ENCODE results near the gene CTSZ. TPM values are rescaled to one million over a fixed set of nuclear protein-coding genes. Genes with fewer than 3 reads are reported as not detected.
"Not testable (repeated sequence)": the region's sequence is repeated elsewhere in the genome, so short reads cannot be mapped to it uniquely, and the experiment has no call there.

Gene CTSZ
- total RNA-seq, 2 donors from 2014 or later, result 55.9 to 76.6 TPM

DNA sequence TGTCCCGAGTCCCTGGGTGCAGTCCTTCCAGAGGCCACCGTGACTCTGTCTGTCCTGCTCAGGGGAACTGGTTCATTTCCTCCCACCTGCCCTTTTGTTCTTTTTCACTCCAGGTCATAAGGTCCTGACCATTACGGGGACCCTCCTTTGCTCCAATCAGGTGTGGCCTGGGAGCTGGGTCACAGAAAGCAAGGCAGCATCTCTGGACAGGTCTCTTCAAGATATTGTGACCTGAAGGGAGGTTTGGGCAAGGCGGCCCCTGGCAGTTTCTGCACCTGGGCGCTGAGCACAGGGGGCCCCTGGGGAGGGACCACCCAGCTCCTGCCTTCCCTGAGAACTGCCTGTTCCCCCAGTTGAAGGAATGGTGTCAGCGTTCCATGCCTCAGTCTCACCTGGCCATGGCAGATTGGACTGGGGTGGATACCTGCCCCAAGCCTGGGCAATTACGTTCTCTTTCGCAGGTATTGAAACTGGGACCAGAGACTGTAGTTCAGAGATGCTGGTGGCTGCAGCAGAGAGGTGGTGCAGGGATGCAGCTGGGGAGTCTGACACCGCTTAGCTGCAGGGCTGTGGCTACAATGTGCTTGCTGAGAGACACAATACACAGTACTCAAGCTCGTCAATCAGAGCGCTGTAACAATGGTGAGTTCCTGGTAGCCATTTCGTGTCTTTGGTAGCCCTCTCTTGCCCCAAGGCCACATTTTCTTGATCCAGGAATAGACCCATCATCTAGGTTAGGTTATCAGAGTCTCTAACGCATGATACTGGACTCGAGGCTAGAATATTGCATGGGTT lies 41.6 kb downstream of the CTSZ start:
- no peak overlapping the region for H3K27ac Mint-ChIP-seq

DNA sequence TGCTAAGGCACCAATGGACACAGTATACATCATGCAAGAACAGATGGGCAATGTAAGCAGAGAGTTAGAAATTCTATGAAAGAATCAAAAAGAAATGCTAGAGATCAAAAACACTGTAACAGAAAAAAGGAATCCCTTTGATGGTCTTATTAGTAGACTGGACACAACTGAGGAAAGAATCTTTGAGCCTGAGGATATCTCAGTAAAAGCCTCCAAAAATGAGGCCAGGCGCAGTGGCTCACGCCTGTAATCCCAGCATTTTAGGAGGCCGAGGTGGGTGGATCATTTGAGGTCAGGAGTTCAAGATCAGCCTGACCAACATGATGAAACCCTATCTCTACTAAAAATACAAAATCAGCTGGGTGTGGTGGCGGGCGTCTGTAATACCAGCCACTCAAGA lies 43.1 kb downstream of the CTSZ start:
- not testable (repeated sequence) for DNase-seq; H3K4me1 ChIP-seq (ENCODE audit: control insufficient read depth, insufficient read depth, low read length); H3K9ac ChIP-seq (ENCODE audit: extremely low read depth, low read length, poor library complexity, severe bottlenecking); H3K4me3 Mint-ChIP-seq; H3K27ac ChIP-seq (ENCODE audit: low read depth, low read length); H3K9me3 Mint-ChIP-seq; H3K27me3 ChIP-seq (ENCODE audit: control insufficient read depth, insufficient read depth, low read length, poor library complexity, severe bottlenecking); H3K4me1 Mint-ChIP-seq; H3K27ac Mint-ChIP-seq; H3K4me3 ChIP-seq (ENCODE audit: low read length); H3K36me3 ChIP-seq (ENCODE audit: control insufficient read depth, insufficient read depth, low read length); H3K36me3 Mint-ChIP-seq (ENCODE audit: low read depth); H3K27me3 Mint-ChIP-seq (ENCODE audit: insufficient read depth); H3K9me3 ChIP-seq (ENCODE audit: control insufficient read depth, low read length)
- 98% methylated on average over 5 of the region's 5 CpGs; no CpG with 5 or more reads in 1 of the 2 experiments for WGBS, 2 experiments (ENCODE audit: insufficient coverage in 1 of 2, insufficient read length in 1 of 2)

More for the DNA sequence above, 41.6 kb downstream of the CTSZ start:
- H3K27ac ChIP-seq (ENCODE audit: low read depth, low read length), result no peak overlapping the region
- Mint-ChIP-seq H3K4me1 (no peaks in the 10 kb centered on the region), H3K4me3 (no peak overlapping the region), H3K36me3 (ENCODE audit: low read depth) (no peaks in the 10 kb centered on the region), H3K27me3 (ENCODE audit: insufficient read depth) (peaks cover 2% of the 10 kb centered on the region), H3K9me3 (peaks cover 7% of the 10 kb centered on the region)
- TF ChIP-seq, protein P1, sequence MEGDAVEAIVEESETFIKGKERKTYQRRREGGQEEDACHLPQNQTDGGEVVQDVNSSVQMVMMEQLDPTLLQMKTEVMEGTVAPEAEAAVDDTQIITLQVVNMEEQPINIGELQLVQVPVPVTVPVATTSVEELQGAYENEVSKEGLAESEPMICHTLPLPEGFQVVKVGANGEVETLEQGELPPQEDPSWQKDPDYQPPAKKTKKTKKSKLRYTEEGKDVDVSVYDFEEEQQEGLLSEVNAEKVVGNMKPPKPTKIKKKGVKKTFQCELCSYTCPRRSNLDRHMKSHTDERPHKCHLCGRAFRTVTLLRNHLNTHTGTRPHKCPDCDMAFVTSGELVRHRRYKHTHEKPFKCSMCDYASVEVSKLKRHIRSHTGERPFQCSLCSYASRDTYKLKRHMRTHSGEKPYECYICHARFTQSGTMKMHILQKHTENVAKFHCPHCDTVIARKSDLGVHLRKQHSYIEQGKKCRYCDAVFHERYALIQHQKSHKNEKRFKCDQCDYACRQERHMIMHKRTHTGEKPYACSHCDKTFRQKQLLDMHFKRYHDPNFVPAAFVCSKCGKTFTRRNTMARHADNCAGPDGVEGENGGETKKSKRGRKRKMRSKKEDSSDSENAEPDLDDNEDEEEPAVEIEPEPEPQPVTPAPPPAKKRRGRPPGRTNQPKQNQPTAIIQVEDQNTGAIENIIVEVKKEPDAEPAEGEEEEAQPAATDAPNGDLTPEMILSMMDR (conservative IDR thresholded peaks at IDR 0.05), result no peak
- 74 to 84% methylated on average over 12 to 14 of the region's 14 CpGs for WGBS, 2 experiments (ENCODE audit: insufficient coverage in 1 of 2, insufficient read length in 1 of 2)
- no peaks in the 10 kb centered on the region for H3K4me1 ChIP-seq (ENCODE audit: control insufficient read depth, insufficient read depth, low read length)
- peaks cover 7% of the 10 kb centered on the region for H3K9me3 ChIP-seq (ENCODE audit: control insufficient read depth, low read length)
- no peak overlapping the region for H3K4me3 ChIP-seq (ENCODE audit: low read length)
- no peaks in the 10 kb centered on the region for H3K27me3 ChIP-seq (ENCODE audit: control insufficient read depth, insufficient read depth, low read length, poor library complexity, severe bottlenecking)
- no peaks in the 10 kb centered on the region for H3K36me3 ChIP-seq (ENCODE audit: control insufficient read depth, insufficient read depth, low read length)
- DNase-seq, result no peak
- no peak overlapping the region for H3K9ac ChIP-seq (ENCODE audit: extremely low read depth, low read length, poor library complexity, severe bottlenecking)

DNA sequence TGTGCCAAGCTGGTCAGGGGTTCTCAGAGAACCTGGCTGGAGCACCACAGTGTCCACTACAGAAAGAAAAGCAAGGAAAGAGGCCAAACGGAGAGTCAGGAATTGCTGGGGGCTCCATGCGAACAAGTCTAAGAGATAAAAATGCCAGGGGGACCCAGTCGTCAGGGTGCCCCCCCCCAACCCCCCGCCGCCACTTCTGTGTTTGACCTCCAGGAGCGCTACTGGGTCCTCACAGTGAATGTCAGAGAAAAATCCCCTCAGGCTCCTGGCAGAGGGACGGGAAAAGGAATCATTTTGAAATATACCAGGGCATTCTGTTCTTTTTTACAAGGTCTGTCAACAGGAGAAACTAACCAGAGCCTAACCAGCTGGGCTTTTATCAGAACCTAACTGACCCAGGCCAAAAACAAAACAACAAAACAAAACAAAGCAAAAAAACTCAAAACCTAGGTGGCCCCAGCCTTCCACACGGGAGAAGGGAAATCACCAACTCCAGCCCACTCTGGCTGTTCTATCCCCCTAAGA lies 43.9 kb downstream of the CTSZ start:
- peak; percentile 60 for DNase-seq
- TF ChIP-seq, protein P1 (conservative IDR thresholded peaks at IDR 0.05), result peak; percentile 66
- H3K36me3 ChIP-seq (ENCODE audit: control insufficient read depth, insufficient read depth, low read length), result no peaks in the 10 kb centered on the region
- no peak overlapping the region for H3K27ac ChIP-seq (ENCODE audit: low read depth, low read length)
- H3K9ac ChIP-seq (ENCODE audit: extremely low read depth, low read length, poor library complexity, severe bottlenecking), result no peak overlapping the region
- H3K27me3 ChIP-seq (ENCODE audit: control insufficient read depth, insufficient read depth, low read length, poor library complexity, severe bottlenecking), result no peaks in the 10 kb centered on the region
- Mint-ChIP-seq H3K27ac (no peak overlapping the region), H3K4me3 (no peak overlapping the region), H3K9me3 (no peaks in the 10 kb centered on the region), H3K27me3 (ENCODE audit: insufficient read depth) (peaks cover 2% of the 10 kb centered on the region), H3K36me3 (ENCODE audit: low read depth) (no peaks in the 10 kb centered on the region), H3K4me1 (no peaks in the 10 kb centered on the region)
- H3K9me3 ChIP-seq (ENCODE audit: control insufficient read depth, low read length), result no peaks in the 10 kb centered on the region
- no peaks in the 10 kb centered on the region for H3K4me1 ChIP-seq (ENCODE audit: control insufficient read depth, insufficient read depth, low read length)
- no peak overlapping the region for H3K4me3 ChIP-seq (ENCODE audit: low read length)
- 84 to 100% methylated on average over 1 to 5 of the region's 8 CpGs for WGBS, 2 experiments (ENCODE audit: insufficient coverage in 1 of 2, insufficient read length in 1 of 2)

Measured in endodermal cell (in vitro differentiated cells).